ENCODE results near the gene VAMP7. TPM values are rescaled to one million over a fixed set of nuclear protein-coding genes. Genes with fewer than 3 reads are reported as not detected.
"Not testable (repeated sequence)": the region's sequence is repeated elsewhere in the genome, so short reads cannot be mapped to it uniquely, and the experiment has no call there.

Gene VAMP7
- total and polyA plus RNA-seq, 9 donors = 18.4 to 25.7 (median 22.3) TPM

GRCh38 chrX:155972241-155972640, 91.1 kb downstream of the VAMP7 start:
- H3K36me3 ChIP-seq (ENCODE audit: control insufficient read depth, insufficient read depth, low read length); H3K27me3 ChIP-seq (ENCODE audit: control insufficient read depth, insufficient read depth, low read length); DNase-seq; H3K4me3 ChIP-seq (ENCODE audit: low read length); H3K27ac ChIP-seq (ENCODE audit: low read length); H3K4me1 ChIP-seq (ENCODE audit: control insufficient read depth, insufficient read depth, low read length); H3K9me3 ChIP-seq (replicated peaks; ENCODE audit: control insufficient read depth, low read depth, low read length): not testable (repeated sequence)
- WGBS (ENCODE audit: insufficient coverage) = 69% methylated on average over 4 of the region's 7 CpGs

- Histone ChIP-seq H3K9me3 (replicated peaks; ENCODE audit: control insufficient read depth, low read depth, low read length) (peaks cover 19% of the 10 kb centered on the region), H3K27me3 (ENCODE audit: control insufficient read depth, insufficient read depth, low read length) (no peaks in the 10 kb centered on the region), H3K36me3 (ENCODE audit: control insufficient read depth, insufficient read depth, low read length) (no peaks in the 10 kb centered on the region), H3K27ac (ENCODE audit: low read length) (no peak overlapping the region), H3K4me1 (ENCODE audit: control insufficient read depth, insufficient read depth, low read length) (no peaks in the 10 kb centered on the region), H3K4me3 (ENCODE audit: low read length) (no peak overlapping the region)
- WGBS (ENCODE audit: insufficient coverage) = 75% methylated on average over 2 of the region's 2 CpGs
- no peak for DNase-seq
Measured at GRCh38 chrX:155983326-155983725, 102.2 kb downstream of the VAMP7 start.

GRCh38 chrX:155985208-155985607, 104.1 kb downstream of the VAMP7 start:
- no peak overlapping the region for H3K27ac ChIP-seq (ENCODE audit: low read length)
- no peaks in the 10 kb centered on the region for H3K27me3 ChIP-seq (ENCODE audit: control insufficient read depth, insufficient read depth, low read length)
- H3K4me1 ChIP-seq (ENCODE audit: control insufficient read depth, insufficient read depth, low read length) = no peaks in the 10 kb centered on the region
- no peak for DNase-seq
- 57% methylated on average over 1 of the region's 2 CpGs for WGBS (ENCODE audit: insufficient coverage)
- H3K4me3 ChIP-seq (ENCODE audit: low read length) = no peak overlapping the region
- peaks cover 21% of the 10 kb centered on the region for H3K9me3 ChIP-seq (replicated peaks; ENCODE audit: control insufficient read depth, low read depth, low read length)
- no peaks in the 10 kb centered on the region for H3K36me3 ChIP-seq (ENCODE audit: control insufficient read depth, insufficient read depth, low read length)

GRCh38 chrX:155986995-155987394, 105.8 kb downstream of the VAMP7 start:
- H3K27me3 ChIP-seq (ENCODE audit: control insufficient read depth, insufficient read depth, low read length); H3K4me3 ChIP-seq (ENCODE audit: low read length); H3K27ac ChIP-seq (ENCODE audit: low read length); DNase-seq; H3K4me1 ChIP-seq (ENCODE audit: control insufficient read depth, insufficient read depth, low read length); H3K36me3 ChIP-seq (ENCODE audit: control insufficient read depth, insufficient read depth, low read length): not testable (repeated sequence)
- no CpG with 5 or more reads among the region's 2 CpGs for WGBS (ENCODE audit: insufficient coverage)
- H3K9me3 ChIP-seq (replicated peaks; ENCODE audit: control insufficient read depth, low read depth, low read length) = peaks cover 19% of the 10 kb centered on the region

- 100% methylated on average over 1 of the region's 4 CpGs for WGBS (ENCODE audit: insufficient coverage)
Measured at GRCh38 chrX:155988859-155989258, 107.7 kb downstream of the VAMP7 start.

More at GRCh38 chrX:155988859-155989258, 107.7 kb downstream of the VAMP7 start:
- no peaks in the 10 kb centered on the region for H3K4me1 ChIP-seq (ENCODE audit: control insufficient read depth, insufficient read depth, low read length)
- no peaks in the 10 kb centered on the region for H3K36me3 ChIP-seq (ENCODE audit: control insufficient read depth, insufficient read depth, low read length)
- no peak for DNase-seq
- H3K27ac ChIP-seq (ENCODE audit: low read length) = no peak overlapping the region
- H3K27me3 ChIP-seq (ENCODE audit: control insufficient read depth, insufficient read depth, low read length) = no peaks in the 10 kb centered on the region
- no peak overlapping the region for H3K4me3 ChIP-seq (ENCODE audit: low read length)
- peaks cover 13% of the 10 kb centered on the region for H3K9me3 ChIP-seq (replicated peaks; ENCODE audit: control insufficient read depth, low read depth, low read length)

Other genes starting within 250 kb of the VAMP7 start
- not detected for gene IL9R, start 116.4 kb downstream of the VAMP7 start, total RNA-seq
- under 1 TPM in 1 of 8 donors, not detected in 7; 0.11 TPM for gene IL9R, start 116.4 kb downstream of the VAMP7 start, polyA plus RNA-seq (ENCODE audit: insufficient read depth in 1 of 8, insufficient read length in 8 of 8, low replicate concordance in 1 of 8)

Measured in muscle of leg (tissue), 11 donors.